GM10266 (cell line): Measurements from ENCODE around the gene BCAN.

Source experiments
- DNase-seq: peaks from one replicate; pipeline ENCODE4 v3.0.0; 2012; ENCODE audit errors: extremely low spot score
- TF ChIP-seq, protein P1 (sequence below): IDR thresholded peaks from 2 replicates; pipeline ENCODE4 v1.5.1; 2012; ENCODE audit warnings: mild to moderate bottlenecking, low read depth; ENCODE audit not compliant: control insufficient read depth, insufficient read depth; ENCODE audit errors: missing control alignments

BCAN gene

DNA sequence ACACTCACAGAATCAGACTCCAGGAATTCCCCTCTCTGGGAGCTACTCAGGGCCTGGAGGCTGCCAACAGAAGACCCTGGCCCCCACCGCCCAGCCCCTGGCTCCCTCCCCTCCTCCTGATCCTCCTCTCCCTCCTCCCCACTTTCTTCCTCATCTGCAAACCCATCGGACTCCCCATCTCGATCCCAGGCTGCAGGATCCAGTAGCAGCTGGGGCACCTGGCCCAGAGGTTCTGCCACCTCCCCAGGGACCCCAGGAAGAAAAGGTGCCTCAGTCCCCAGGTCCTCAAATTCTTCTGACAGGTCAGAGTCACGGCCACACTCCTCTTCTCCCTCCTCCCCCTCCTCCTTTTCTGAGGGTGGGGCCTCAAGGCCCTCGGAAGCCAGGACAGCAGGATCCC lies 27.9 kb downstream of the BCAN start:
- DNase-seq: no peak
- TF ChIP-seq, protein P1, sequence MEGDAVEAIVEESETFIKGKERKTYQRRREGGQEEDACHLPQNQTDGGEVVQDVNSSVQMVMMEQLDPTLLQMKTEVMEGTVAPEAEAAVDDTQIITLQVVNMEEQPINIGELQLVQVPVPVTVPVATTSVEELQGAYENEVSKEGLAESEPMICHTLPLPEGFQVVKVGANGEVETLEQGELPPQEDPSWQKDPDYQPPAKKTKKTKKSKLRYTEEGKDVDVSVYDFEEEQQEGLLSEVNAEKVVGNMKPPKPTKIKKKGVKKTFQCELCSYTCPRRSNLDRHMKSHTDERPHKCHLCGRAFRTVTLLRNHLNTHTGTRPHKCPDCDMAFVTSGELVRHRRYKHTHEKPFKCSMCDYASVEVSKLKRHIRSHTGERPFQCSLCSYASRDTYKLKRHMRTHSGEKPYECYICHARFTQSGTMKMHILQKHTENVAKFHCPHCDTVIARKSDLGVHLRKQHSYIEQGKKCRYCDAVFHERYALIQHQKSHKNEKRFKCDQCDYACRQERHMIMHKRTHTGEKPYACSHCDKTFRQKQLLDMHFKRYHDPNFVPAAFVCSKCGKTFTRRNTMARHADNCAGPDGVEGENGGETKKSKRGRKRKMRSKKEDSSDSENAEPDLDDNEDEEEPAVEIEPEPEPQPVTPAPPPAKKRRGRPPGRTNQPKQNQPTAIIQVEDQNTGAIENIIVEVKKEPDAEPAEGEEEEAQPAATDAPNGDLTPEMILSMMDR: no peak

DNA sequence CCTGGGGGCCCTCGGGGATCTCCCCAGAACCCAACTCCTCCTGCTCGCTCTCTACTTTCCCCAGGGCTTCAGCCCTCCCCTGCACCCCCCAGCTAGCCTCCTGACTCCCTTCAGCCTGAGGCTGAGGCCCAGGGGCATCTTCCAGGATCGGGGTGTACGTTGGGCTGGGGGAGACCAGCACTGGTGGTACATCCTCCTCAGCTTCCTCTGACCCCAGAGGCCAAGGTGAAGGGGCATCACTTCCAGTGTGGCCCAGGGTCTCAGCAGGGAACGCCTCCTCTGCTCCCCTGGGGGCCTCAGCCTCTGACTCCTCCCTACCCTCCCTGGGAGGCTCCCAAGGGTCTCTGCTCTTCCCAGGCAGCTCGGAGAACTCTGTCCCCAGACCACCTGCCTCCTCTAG lies 28.4 kb downstream of the BCAN start:
- TF ChIP-seq, protein P1: no peak
- no peak for DNase-seq

DNA sequence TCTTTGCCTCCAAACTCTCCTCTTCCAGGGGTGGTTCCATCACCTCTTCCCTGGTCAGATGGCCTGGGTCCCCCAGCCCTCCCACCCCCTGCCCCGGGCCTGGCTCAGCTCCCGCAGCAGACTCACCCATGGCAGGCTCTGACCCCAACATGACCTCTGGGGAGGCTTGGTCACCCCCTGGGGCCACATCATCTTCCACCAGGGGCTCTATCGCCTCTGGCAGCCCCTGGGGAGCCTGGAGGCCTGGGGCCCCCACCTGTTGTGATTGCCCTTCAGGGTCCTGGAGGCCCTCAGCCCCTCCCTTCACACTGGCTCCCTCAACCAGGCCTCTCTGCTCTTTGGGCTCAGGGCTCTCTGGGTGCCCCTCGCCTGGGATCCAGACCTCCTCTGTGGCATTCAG lies 28.9 kb downstream of the BCAN start:
- DNase-seq: no peak
- TF ChIP-seq, protein P1: no peak

DNA sequence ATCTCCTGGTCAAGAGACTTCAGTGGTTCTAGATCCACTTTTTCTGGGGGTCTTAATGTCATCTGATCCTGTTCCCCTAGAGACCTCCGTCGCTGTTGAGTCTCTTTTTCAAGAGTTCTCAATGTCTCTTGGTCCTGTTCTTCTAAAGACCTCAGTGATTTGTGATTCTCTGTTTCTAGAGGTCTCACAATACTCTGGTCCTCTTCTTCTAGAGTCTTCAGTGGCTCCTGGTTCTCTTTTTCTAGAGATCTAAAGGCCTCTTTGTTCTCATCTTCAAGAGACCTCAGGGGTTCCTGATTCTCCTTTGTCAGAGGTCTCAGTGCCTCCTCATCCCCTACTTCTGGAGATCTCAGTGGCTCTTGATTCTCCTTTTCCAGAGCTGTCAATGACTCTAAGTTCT lies 29.9 kb downstream of the BCAN start:
- no peak for DNase-seq
- TF ChIP-seq, protein P1: no peak

DNA sequence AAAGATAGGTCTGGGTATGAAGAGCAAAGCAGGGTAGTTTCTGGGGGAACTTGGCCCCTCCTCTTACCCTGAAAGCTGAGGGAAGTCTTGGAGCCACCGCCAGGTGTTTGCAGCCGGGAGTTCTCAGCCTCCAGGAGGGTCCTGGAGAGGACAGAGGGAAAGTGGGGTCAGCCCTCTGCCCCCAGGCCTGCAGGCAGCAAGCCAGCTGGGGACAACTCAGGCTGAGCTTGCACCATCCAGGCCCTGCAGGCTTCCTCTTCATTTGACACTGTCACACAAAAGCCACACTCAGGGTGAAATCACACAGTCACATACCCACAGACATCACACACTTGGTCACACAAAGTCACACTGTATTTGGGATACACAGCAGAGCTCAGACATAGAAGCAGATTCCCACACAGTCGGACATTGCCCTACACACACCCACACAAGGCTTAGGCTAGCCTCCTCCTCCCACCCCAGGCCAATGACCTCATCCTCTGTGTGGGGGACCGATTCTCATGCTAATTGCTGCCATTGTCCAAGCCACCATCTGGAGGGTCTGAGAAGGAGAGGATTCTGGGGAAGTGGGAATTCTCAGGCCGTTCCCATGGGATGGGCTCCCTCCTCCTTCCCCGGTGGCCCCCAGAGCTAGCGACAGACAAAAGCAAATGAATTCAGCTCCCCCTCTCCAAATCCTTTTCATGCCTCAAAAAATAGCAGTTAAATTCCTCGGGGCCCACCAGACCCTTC lies 31.6 kb downstream of the BCAN start:
- TF ChIP-seq, protein P1: no peak
- DNase-seq: no peak

DNA sequence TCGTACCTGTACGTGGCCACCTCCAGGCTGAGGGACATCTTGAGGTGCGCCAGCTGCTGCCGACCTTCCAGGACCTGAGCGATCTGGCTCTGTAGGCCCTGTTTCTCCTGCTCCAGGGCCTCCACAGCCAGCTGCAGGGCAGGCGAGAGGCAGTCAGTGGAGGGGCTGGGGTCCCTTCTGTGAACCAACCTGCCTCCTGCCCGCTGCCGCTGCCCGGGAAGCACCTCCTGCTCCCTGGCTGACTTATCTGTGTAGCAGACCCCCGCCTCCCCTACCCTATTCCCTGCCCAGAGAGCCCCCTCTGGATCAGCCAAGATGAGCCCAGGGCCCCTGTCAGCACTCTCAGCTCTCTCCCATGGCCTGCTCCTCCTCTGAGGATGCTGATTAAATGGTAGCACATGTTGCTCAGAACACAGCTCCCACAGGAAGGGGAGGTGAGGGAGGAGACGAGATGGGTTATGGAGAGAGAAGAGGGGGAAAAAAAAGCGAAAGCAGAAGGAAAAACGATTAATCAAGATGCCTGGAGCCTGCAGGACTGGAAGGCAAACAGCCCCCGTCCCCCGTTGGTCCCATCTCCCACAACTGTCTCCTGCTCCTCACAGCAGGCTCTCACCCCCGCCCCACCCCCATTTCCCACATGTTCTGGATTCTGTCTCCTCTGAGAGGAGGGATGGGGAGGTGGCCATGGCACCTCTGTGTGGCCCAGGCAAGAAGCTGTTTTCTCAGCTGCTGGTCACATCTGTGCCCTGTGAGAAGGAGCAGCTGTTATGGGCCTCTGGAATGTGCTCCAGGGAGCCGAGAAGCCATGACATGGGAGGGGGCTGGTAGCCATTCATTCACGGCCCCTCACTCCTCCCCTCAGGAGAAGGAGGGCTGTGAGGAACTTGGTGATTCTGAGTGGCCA lies 33.5 kb downstream of the BCAN start:
- TF ChIP-seq, protein P1: no peak
- no peak for DNase-seq
